ENCODE measurements around the gene ARSB. TPM values are rescaled to one million over a fixed set of nuclear protein-coding genes. Genes with fewer than 3 reads are reported as not detected.

Gene ARSB
- total and polyA plus RNA-seq, 2 donors (not counting 1 experiment from before 2014, with no cell fraction given): 10.1 to 27.7 TPM

GRCh38 chr5:78799266-78800017 is 185.7 kb downstream of the ARSB start:
- DNase-seq (ENCODE audit: low read depth in 2 of 2): peak; percentile 62 to 81
- Histone ChIP-seq H3K9me3 (ENCODE audit: control insufficient read depth, insufficient read depth, low read depth, low read length) (no peaks in the 10 kb centered on the region), H2AFZ (ENCODE audit: low read length) (no peak overlapping the region), H3K27ac (ENCODE audit: insufficient read depth, low read length) (no peak overlapping the region), H3K4me2 (ENCODE audit: extremely low read depth, insufficient read depth, low read length) (peak overlapping the region; percentile 3), H3K27me3 (ENCODE audit: control insufficient read depth, insufficient read depth, low read length) (no peaks in the 10 kb centered on the region), H3K79me2 (ENCODE audit: control insufficient read depth, insufficient read depth, low read length) (no peaks in the 10 kb centered on the region), H3K9ac (ENCODE audit: insufficient read depth, low read length) (no peak overlapping the region), H4K20me1 (ENCODE audit: control insufficient read depth, extremely low read depth, insufficient read depth, low read length) (no peaks in the 10 kb centered on the region), H3K36me3 (ENCODE audit: control insufficient read depth, insufficient read depth, low read length) (no peaks in the 10 kb centered on the region), H3K4me3 (replicated peaks in 1 of 4; ENCODE audit: control extremely low read depth in 1 of 4, insufficient read depth in 1 of 4, low read depth in 3 of 4, low read length in 4 of 4) (no peak overlapping the region), H3K4me1 (ENCODE audit: control insufficient read depth, extremely low read depth, insufficient read depth, low read length) (no peaks in the 10 kb centered on the region)
- TF ChIP-seq EZH2 (IDR thresholded peaks at IDR 0.05; ENCODE audit: low read length, missing control alignments): no peak
- TF ChIP-seq CTCF (conservative IDR thresholded peaks at IDR 0.05 in 1 of 2, IDR thresholded peaks at IDR 0.05 in 1 of 2; ENCODE audit: low read depth in 1 of 2, low read length in 2 of 2): peak in 1 of 2 donors; percentile 38

- no peaks in the 10 kb centered on the region for H3K9me3 ChIP-seq (ENCODE audit: control insufficient read depth, insufficient read depth, low read depth, low read length)
- no peak for DNase-seq (ENCODE audit: low read depth in 2 of 2)
- no peak overlapping the region for H3K4me3 ChIP-seq (replicated peaks in 1 of 4; ENCODE audit: control extremely low read depth in 1 of 4, insufficient read depth in 1 of 4, low read depth in 3 of 4, low read length in 4 of 4)
- H3K9ac ChIP-seq (ENCODE audit: insufficient read depth, low read length): no peak overlapping the region
- no peak overlapping the region for H3K27ac ChIP-seq (ENCODE audit: insufficient read depth, low read length)
- H3K4me2 ChIP-seq (ENCODE audit: extremely low read depth, insufficient read depth, low read length): no peak overlapping the region
- no peaks in the 10 kb centered on the region for H3K36me3 ChIP-seq (ENCODE audit: control insufficient read depth, insufficient read depth, low read length)
- no peak overlapping the region for H2AFZ ChIP-seq (ENCODE audit: low read length)
- H3K79me2 ChIP-seq (ENCODE audit: control insufficient read depth, insufficient read depth, low read length): no peaks in the 10 kb centered on the region
- TF ChIP-seq EZH2 (IDR thresholded peaks at IDR 0.05; ENCODE audit: low read length, missing control alignments) (no peak), CTCF (conservative IDR thresholded peaks at IDR 0.05 in 1 of 2, IDR thresholded peaks at IDR 0.05 in 1 of 2; ENCODE audit: low read depth in 1 of 2, low read length in 2 of 2) (no peak)
- no peaks in the 10 kb centered on the region for H3K27me3 ChIP-seq (ENCODE audit: control insufficient read depth, insufficient read depth, low read length)
- no peaks in the 10 kb centered on the region for H3K4me1 ChIP-seq (ENCODE audit: control insufficient read depth, extremely low read depth, insufficient read depth, low read length)
- no peaks in the 10 kb centered on the region for H4K20me1 ChIP-seq (ENCODE audit: control insufficient read depth, extremely low read depth, insufficient read depth, low read length)
These were observed 186.5 kb downstream of the ARSB start for GRCh38 chr5:78798673-78799029.

DNA sequence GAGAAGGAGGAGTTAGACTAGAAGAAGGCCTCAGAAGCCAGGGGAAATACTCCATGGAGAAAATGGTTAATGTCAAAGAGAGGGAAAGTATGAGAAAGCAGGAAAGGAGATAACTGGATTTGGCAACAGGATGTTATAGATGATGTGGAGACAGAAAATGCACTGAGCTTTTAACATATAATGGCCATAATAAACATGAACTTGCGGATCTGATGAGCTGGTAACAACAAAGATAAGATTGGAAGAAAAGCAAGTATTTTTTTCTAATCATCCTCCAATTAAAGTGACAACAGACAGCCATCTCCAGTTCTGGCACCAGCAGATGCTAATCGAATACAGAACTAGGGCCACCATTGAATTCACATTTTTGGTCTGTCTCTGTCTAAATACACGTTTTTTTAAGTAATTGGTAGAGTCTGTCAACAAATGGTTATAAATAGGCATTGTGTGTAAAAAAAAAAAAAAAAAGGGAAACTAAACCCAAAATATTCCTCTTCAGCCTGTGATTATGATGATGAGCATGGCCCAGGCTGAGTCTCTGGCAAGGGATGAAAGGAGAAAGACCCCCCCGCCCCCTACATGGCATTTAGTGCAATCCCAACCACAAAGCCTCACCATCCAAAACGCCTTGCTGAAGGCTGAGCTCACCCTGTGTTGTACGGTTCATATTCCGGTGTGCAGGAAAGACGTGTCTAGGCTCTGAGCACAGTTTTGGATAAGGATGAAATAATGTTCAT is 187.0 kb downstream of the ARSB start:
- H3K9ac ChIP-seq (ENCODE audit: insufficient read depth, low read length): no peak overlapping the region
- no peaks in the 10 kb centered on the region for H3K27me3 ChIP-seq (ENCODE audit: control insufficient read depth, insufficient read depth, low read length)
- TF ChIP-seq EZH2 (IDR thresholded peaks at IDR 0.05; ENCODE audit: low read length, missing control alignments) (no peak), CTCF (conservative IDR thresholded peaks at IDR 0.05 in 1 of 2, IDR thresholded peaks at IDR 0.05 in 1 of 2; ENCODE audit: low read depth in 1 of 2, low read length in 2 of 2) (no peak)
- no peak overlapping the region for H2AFZ ChIP-seq (ENCODE audit: low read length)
- no peaks in the 10 kb centered on the region for H4K20me1 ChIP-seq (ENCODE audit: control insufficient read depth, extremely low read depth, insufficient read depth, low read length)
- no peak overlapping the region for H3K27ac ChIP-seq (ENCODE audit: insufficient read depth, low read length)
- no peaks in the 10 kb centered on the region for H3K36me3 ChIP-seq (ENCODE audit: control insufficient read depth, insufficient read depth, low read length)
- H3K4me3 ChIP-seq (replicated peaks in 1 of 4; ENCODE audit: control extremely low read depth in 1 of 4, insufficient read depth in 1 of 4, low read depth in 3 of 4, low read length in 4 of 4): no peak overlapping the region
- no peaks in the 10 kb centered on the region for H3K4me1 ChIP-seq (ENCODE audit: control insufficient read depth, extremely low read depth, insufficient read depth, low read length)
- H3K9me3 ChIP-seq (ENCODE audit: control insufficient read depth, insufficient read depth, low read depth, low read length): no peaks in the 10 kb centered on the region
- no peaks in the 10 kb centered on the region for H3K79me2 ChIP-seq (ENCODE audit: control insufficient read depth, insufficient read depth, low read length)
- peak in 1 of 2 donors; percentile 74 for DNase-seq (ENCODE audit: low read depth in 2 of 2)
- H3K4me2 ChIP-seq (ENCODE audit: extremely low read depth, insufficient read depth, low read length): no peak overlapping the region
